Muscle of leg (tissue), 11 donors: ENCODE data around the gene OBSL1. TPM values are rescaled to one million over a fixed set of nuclear protein-coding genes. Genes with fewer than 3 reads are reported as not detected.

Experiments
- DNase-seq: peaks from one replicate; pipeline ENCODE4 v3.0.0; 2013
- H3K27ac ChIP-seq: one replicate; pipeline ENCODE4 v1.5.1; 2013; ENCODE audit warnings: mild to moderate bottlenecking, low read length, control low read depth
- H3K27me3 ChIP-seq: one replicate; pipeline ENCODE4 v1.6.1; 2013; ENCODE audit warnings: low read length; ENCODE audit not compliant: control insufficient read depth, insufficient read depth
- H3K36me3 ChIP-seq: one replicate; pipeline ENCODE4 v1.6.1; 2013; ENCODE audit warnings: low read length; ENCODE audit not compliant: control insufficient read depth, insufficient read depth
- H3K4me1 ChIP-seq: one replicate; pipeline ENCODE4 v1.6.1; 2013; ENCODE audit warnings: low read length; ENCODE audit not compliant: control insufficient read depth, insufficient read depth
- H3K4me3 ChIP-seq: one replicate; pipeline ENCODE4 v1.5.1; 2013; ENCODE audit warnings: low read length, control low read depth
- H3K9me3 ChIP-seq: replicated peaks from 2 replicates; pipeline ENCODE4 v1.6.1; 2013; ENCODE audit warnings: low read depth, low read length; ENCODE audit not compliant: control insufficient read depth
- WGBS: methylation state at CpG from one replicate; pipeline ENCODE4 v1.1.5; 2013; ENCODE audit warnings: missing lambda C conversion rate; ENCODE audit not compliant: insufficient coverage; 5-methylcytosine and 5-hydroxymethylcytosine counted together
- polyA plus RNA-seq, 8 donors: library from polyadenylated mRNA; unstranded; fragments of 120-200 nt; gene quantifications; one replicate each; pipeline versions ENCODE4 v1.2.1 to v1.2.3, GENCODE V29; 2013; ENCODE audit warnings: inconsistent platforms in 1 of 8, low replicate concordance in 1 of 8; ENCODE audit not compliant: insufficient read length in 8 of 8, insufficient read depth in 1 of 8
- total RNA-seq: library from RNA; stranded (reverse); fragments of 120-200 nt; gene quantifications from one replicate; pipeline ENCODE4 v1.2.4, GENCODE V29; 2013

Gene OBSL1
- total and polyA plus RNA-seq, 9 donors: 117 to 193 (median 156) TPM

DNA sequence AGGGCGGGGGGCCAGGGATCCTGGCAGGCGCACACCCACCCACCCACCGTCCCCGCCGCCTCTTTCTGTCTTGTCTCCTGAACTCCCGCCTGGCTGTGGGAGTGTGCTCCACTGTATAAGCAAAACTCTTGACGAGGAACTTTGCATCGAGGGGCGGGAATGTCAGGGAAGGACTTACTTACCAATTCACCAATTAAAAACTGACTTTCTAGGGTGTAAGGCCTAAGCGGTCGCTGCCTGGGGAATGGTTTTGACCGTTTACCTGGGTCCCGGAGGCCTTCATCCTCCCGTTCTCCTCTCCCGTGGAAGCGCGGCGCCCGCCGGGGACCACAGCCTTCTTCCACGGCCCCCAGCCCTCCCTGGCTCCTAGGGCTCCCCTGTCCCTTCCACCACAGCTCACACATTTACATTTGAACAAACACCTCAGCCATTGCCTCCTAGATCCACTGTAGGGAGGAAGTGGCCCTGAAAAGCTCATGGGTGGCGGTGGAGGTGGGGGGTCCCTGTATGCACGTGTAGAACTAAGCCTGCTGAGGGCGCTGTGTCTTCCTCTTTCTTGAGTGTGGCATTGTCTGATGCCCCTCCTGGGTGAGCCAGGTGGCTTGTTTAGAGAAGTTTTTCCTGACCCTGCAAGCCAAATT is 48.2 kb downstream of the OBSL1 start:
- H3K27me3 ChIP-seq: peaks cover 79% of the 10 kb centered on the region
- H3K4me3 ChIP-seq: no peak overlapping the region
- 38% methylated on average over 7 of the region's 24 CpGs for WGBS
- no peaks in the 10 kb centered on the region for H3K9me3 ChIP-seq
- no peaks in the 10 kb centered on the region for H3K36me3 ChIP-seq
- DNase-seq: no peak
- peaks cover 50% of the 10 kb centered on the region for H3K4me1 ChIP-seq
- no peak overlapping the region for H3K27ac ChIP-seq

- Histone ChIP-seq H3K4me1 (peaks cover 54% of the 10 kb centered on the region), H3K27ac (no peak overlapping the region)
Observed at GRCh38 chr2:219522111-219523030, 49.0 kb downstream of the OBSL1 start.

GRCh38 chr2:219521066-219521880 is 50.1 kb downstream of the OBSL1 start:
- Histone ChIP-seq H3K36me3 (no peaks in the 10 kb centered on the region), H3K27me3 (peaks cover 70% of the 10 kb centered on the region), H3K27ac (no peak overlapping the region), H3K9me3 (no peaks in the 10 kb centered on the region), H3K4me3 (no peak overlapping the region), H3K4me1 (peaks cover 47% of the 10 kb centered on the region)
- DNase-seq: no peak
- 5% methylated on average over 9 of the region's 14 CpGs for WGBS

More at GRCh38 chr2:219522111-219523030, 49.0 kb downstream of the OBSL1 start:
- Histone ChIP-seq H3K36me3 (no peaks in the 10 kb centered on the region), H3K4me3 (no peak overlapping the region), H3K27me3 (peaks cover 77% of the 10 kb centered on the region), H3K9me3 (no peaks in the 10 kb centered on the region)
- WGBS: 3% methylated on average over 55 of the region's 70 CpGs
- no peak for DNase-seq

GRCh38 chr2:219520079-219520478 is 51.3 kb downstream of the OBSL1 start:
- no peaks in the 10 kb centered on the region for H3K9me3 ChIP-seq
- no peaks in the 10 kb centered on the region for H3K36me3 ChIP-seq
- DNase-seq: no peak
- peaks cover 71% of the 10 kb centered on the region for H3K27me3 ChIP-seq
- H3K4me1 ChIP-seq: peaks cover 48% of the 10 kb centered on the region
- H3K27ac ChIP-seq: no peak overlapping the region
- H3K4me3 ChIP-seq: no peak overlapping the region
- 54% methylated on average over 8 of the region's 8 CpGs for WGBS

GRCh38 chr2:219519526-219519916 is 51.8 kb downstream of the OBSL1 start:
- Histone ChIP-seq H3K36me3 (no peaks in the 10 kb centered on the region), H3K4me3 (no peak overlapping the region), H3K4me1 (peaks cover 54% of the 10 kb centered on the region), H3K27ac (no peak overlapping the region), H3K9me3 (no peaks in the 10 kb centered on the region), H3K27me3 (peaks cover 72% of the 10 kb centered on the region)
- 78% methylated on average over 6 of the region's 9 CpGs for WGBS
- no peak for DNase-seq

GRCh38 chr2:219517954-219518778 is 53.2 kb downstream of the OBSL1 start:
- WGBS: 35% methylated on average over 9 of the region's 10 CpGs
- Histone ChIP-seq H3K4me1 (peaks cover 66% of the 10 kb centered on the region), H3K27me3 (peaks cover 74% of the 10 kb centered on the region), H3K36me3 (no peaks in the 10 kb centered on the region), H3K4me3 (no peak overlapping the region), H3K9me3 (no peaks in the 10 kb centered on the region), H3K27ac (no peak overlapping the region)
- no peak for DNase-seq

DNA sequence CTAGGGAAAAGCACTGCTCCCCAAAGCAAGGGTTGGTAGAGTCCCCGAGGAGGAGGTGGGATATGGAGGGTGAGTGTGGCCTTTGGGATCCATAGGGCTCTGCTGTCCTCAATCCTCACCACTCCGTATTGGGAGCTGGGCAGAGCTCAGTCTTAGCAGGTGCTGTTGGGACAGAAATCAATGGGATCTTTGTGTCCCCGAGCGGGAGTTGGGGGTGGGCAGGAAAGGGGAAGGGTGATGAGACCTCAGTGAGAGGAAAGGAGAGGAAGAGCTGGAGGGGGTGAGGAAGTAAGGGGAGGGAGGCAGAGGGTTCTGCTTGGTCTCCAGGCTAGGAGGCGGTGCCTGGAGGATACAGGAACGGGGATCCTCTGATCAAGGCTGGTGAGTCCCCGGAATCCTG is 54.5 kb downstream of the OBSL1 start:
- Histone ChIP-seq H3K27ac (no peak overlapping the region), H3K4me1 (peaks cover 67% of the 10 kb centered on the region), H3K4me3 (no peak overlapping the region), H3K9me3 (no peaks in the 10 kb centered on the region), H3K36me3 (no peaks in the 10 kb centered on the region), H3K27me3 (peaks cover 74% of the 10 kb centered on the region)
- DNase-seq: no peak
- WGBS: 63% methylated on average over 5 of the region's 7 CpGs

GRCh38 chr2:219515874-219516629 is 55.3 kb downstream of the OBSL1 start:
- Histone ChIP-seq H3K9me3 (no peaks in the 10 kb centered on the region), H3K4me3 (no peak overlapping the region), H3K27ac (no peak overlapping the region), H3K36me3 (no peaks in the 10 kb centered on the region), H3K4me1 (peaks cover 67% of the 10 kb centered on the region), H3K27me3 (peaks cover 73% of the 10 kb centered on the region)
- DNase-seq: no peak
- 64% methylated on average over 11 of the region's 17 CpGs for WGBS

GRCh38 chr2:219514836-219515235 is 56.5 kb downstream of the OBSL1 start:
- Histone ChIP-seq H3K27me3 (peaks cover 75% of the 10 kb centered on the region), H3K36me3 (no peaks in the 10 kb centered on the region), H3K27ac (no peak overlapping the region), H3K4me1 (peaks cover 70% of the 10 kb centered on the region), H3K4me3 (no peak overlapping the region), H3K9me3 (no peaks in the 10 kb centered on the region)
- no peak for DNase-seq
- 87% methylated on average over 20 of the region's 21 CpGs for WGBS
